Smooth muscle cell (in vitro differentiated cells): ENCODE measurements around the gene IGFBP3. TPM values are rescaled to one million over a fixed set of nuclear protein-coding genes. Genes with fewer than 3 reads are reported as not detected.

ENCODE experiments used
- DNase-seq: peaks from one replicate; lab custom pipeline; 2025; ENCODE audit not compliant: unreplicated experiment; lab: John Stamatoyannopoulos, UW
- H2AFZ ChIP-seq: fragments of 200-600 bp; sonication (generic); 2 replicates; pipeline ENCODE4 v1.6.0; 2016; ENCODE audit warnings: antibody characterized with exemption, low read depth, mild to moderate bottlenecking
- H3F3A ChIP-seq: fragments of 200-600 bp; sonication (generic); 2 replicates; pipeline ENCODE4 v1.6.0; 2017; ENCODE audit warnings: antibody characterized with exemption, low read depth
- H3K27ac ChIP-seq: fragments of 200-600 bp; sonication (generic); 2 replicates; pipeline ENCODE4 v1.5.1; 2016; ENCODE audit warnings: low read depth, mild to moderate bottlenecking
- H3K27me3 ChIP-seq: fragments of 200-600 bp; sonication (generic); 2 replicates; pipeline ENCODE4 v1.6.1; 2016; ENCODE audit warnings: low read depth, mild to moderate bottlenecking
- H3K36me3 ChIP-seq: fragments of 200-600 bp; sonication (generic); 2 replicates; pipeline ENCODE4 v1.5.1; 2016; ENCODE audit warnings: low read depth
- H3K4me1 ChIP-seq: fragments of 200-600 bp; sonication (generic); 2 replicates; pipeline ENCODE4 v1.5.1; 2016; ENCODE audit warnings: low read depth
- H3K4me2 ChIP-seq: fragments of 200-600 bp; sonication (generic); 2 replicates; pipeline ENCODE4 v1.6.0; 2016; ENCODE audit warnings: mild to moderate bottlenecking
- H3K4me3 ChIP-seq: fragments of 200-600 bp; sonication (generic); 2 replicates; pipeline ENCODE4 v1.5.1; 2016; ENCODE audit warnings: mild to moderate bottlenecking
- H3K79me2 ChIP-seq: fragments of 200-600 bp; sonication (generic); 2 replicates; pipeline ENCODE4 v1.6.0; 2016; ENCODE audit warnings: low read depth, mild to moderate bottlenecking
- H3K9ac ChIP-seq: fragments of 200-600 bp; sonication (generic); 2 replicates; pipeline ENCODE4 v1.6.0; 2016; ENCODE audit warnings: low read depth
- H3K9me3 ChIP-seq: fragments of 200-600 bp; sonication (generic); replicated peaks from 2 replicates; pipeline ENCODE4 v1.5.1; 2016; ENCODE audit warnings: low read depth
- H4K20me1 ChIP-seq: fragments of 200-600 bp; sonication (generic); 2 replicates; pipeline ENCODE4 v1.6.0; 2016; ENCODE audit warnings: low read depth
- CTCF ChIP-seq: fragments of 200-600 bp; sonication (generic); IDR thresholded peaks from 2 replicates; pipeline ENCODE4 v1.5.1; 2017; ENCODE audit warnings: borderline replicate concordance, mild to moderate bottlenecking, antibody characterized with exemption; ENCODE audit not compliant: insufficient read depth, poor library complexity, severe bottlenecking
- WGBS: methylation state at CpG from one replicate; pipeline ENCODE4 v1.1.7; 2016; ENCODE audit warnings: low lambda C conversion rate; 5-methylcytosine and 5-hydroxymethylcytosine counted together
- polyA plus RNA-seq: library from polyadenylated mRNA; unstranded; fragments of >200 nt; fragmentation: Nextera tagmentation; extraction: Ambion mirVana; gene quantifications from 2 replicates; pipeline ENCODE4 v1.2.1, GENCODE V29; 2016
- total RNA-seq: library from RNA; depleted of rRNA; stranded (reverse); fragments of >200 nt; gene quantifications from 2 replicates; pipeline ENCODE4 v1.2.3, GENCODE V29; 2014

The IGFBP3 gene
- total and polyA plus RNA-seq, 2 experiments from 2014 or later, result 1,956 to 4,025 TPM

- DNase-seq, result no peak
- no peak overlapping the region for H3K4me3 ChIP-seq
- H3K4me1 ChIP-seq, result no peaks in the 10 kb centered on the region
- no peak overlapping the region for H3K4me2 ChIP-seq
- no peak overlapping the region for H3K9ac ChIP-seq
- H3K27ac ChIP-seq, result no peak overlapping the region
- no peak overlapping the region for H2AFZ ChIP-seq
- no peak for TF ChIP-seq CTCF
- H4K20me1 ChIP-seq, result no peaks in the 10 kb centered on the region
- 89% methylated on average over 5 of the region's 5 CpGs for WGBS
- peaks cover 8% of the 10 kb centered on the region for H3K27me3 ChIP-seq
- H3F3A ChIP-seq, result no peaks in the 10 kb centered on the region
- H3K79me2 ChIP-seq, result no peaks in the 10 kb centered on the region
- no peaks in the 10 kb centered on the region for H3K9me3 ChIP-seq
- H3K36me3 ChIP-seq, result no peaks in the 10 kb centered on the region
These were observed 27.6 kb downstream of the IGFBP3 start for GRCh38 chr7:45893374-45893995.

GRCh38 chr7:45892407-45893035 lies 28.6 kb downstream of the IGFBP3 start:
- Histone ChIP-seq H3K36me3 (no peaks in the 10 kb centered on the region), H2AFZ (no peak overlapping the region), H3K4me3 (no peak overlapping the region), H3K4me1 (no peaks in the 10 kb centered on the region), H3K27me3 (peaks cover 16% of the 10 kb centered on the region), H3K9ac (no peak overlapping the region), H3K27ac (no peak overlapping the region), H3K4me2 (no peak overlapping the region), H3K79me2 (no peaks in the 10 kb centered on the region), H3K9me3 (no peaks in the 10 kb centered on the region), H4K20me1 (no peaks in the 10 kb centered on the region), H3F3A (no peaks in the 10 kb centered on the region)
- no peak for TF ChIP-seq CTCF
- DNase-seq, result no peak
- 79% methylated on average over 6 of the region's 6 CpGs for WGBS

GRCh38 chr7:45891462-45892402 lies 29.3 kb downstream of the IGFBP3 start:
- TF ChIP-seq CTCF, result no peak
- Histone ChIP-seq H3K79me2 (no peaks in the 10 kb centered on the region), H3K4me1 (no peaks in the 10 kb centered on the region), H3K4me3 (no peak overlapping the region), H2AFZ (no peak overlapping the region), H3K9me3 (no peaks in the 10 kb centered on the region), H3K27ac (no peak overlapping the region), H3K4me2 (no peak overlapping the region), H4K20me1 (no peaks in the 10 kb centered on the region), H3K9ac (no peak overlapping the region), H3F3A (no peaks in the 10 kb centered on the region), H3K27me3 (peaks cover 24% of the 10 kb centered on the region), H3K36me3 (no peaks in the 10 kb centered on the region)
- DNase-seq, result no peak
- WGBS, result 87% methylated on average over 10 of the region's 10 CpGs
